Fibroblast of skin of right biceps (primary cell): Measurements from ENCODE around the gene NUBP2.

Experiments
- DNase-seq: peaks from one replicate; pipeline ENCODE4 v3.0.0-alpha.2; 2013

Gene NUBP2

DNA sequence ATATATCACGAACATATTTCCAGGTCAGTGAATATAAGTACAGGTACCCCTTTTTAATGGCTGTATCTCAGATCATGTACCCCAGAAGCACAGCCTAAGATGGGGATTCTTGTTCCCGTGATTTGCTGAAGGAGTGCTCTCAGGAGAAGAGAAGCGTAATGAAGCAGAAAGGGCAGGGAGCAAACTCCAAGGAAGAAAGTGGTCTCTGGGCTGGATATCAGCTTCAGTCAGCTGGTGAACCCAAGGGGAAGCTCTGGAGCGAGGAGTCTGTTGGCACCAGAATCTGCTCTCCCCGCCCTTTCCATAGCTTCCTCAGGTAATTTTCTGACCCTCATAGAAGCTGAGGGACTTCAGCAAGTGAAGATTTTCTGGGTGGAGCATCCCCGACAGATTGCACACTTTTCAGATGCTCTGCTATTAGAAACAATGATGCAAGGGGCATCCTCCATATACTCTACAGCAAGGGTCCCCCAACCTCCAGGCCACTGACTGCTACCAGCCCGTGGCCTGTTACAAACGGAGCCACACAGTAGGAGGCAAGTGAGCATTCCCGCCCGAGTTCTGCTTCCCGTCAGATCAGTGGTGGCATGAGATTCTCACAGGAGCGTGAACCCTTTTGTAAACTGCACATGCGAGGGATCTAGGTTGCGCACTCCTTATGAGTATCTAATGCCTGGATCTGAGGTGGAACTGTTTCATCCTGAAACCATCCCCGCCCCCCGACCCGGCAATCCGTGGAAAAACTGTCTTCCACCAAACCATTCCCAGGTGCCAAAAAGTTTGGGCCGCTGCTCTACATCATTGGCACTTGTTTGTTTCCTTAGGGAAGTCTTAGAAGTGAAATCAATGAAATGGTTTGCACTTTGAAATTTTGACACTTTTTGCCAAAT is 48.7 kb downstream of the NUBP2 start:
- no peak for DNase-seq

DNA sequence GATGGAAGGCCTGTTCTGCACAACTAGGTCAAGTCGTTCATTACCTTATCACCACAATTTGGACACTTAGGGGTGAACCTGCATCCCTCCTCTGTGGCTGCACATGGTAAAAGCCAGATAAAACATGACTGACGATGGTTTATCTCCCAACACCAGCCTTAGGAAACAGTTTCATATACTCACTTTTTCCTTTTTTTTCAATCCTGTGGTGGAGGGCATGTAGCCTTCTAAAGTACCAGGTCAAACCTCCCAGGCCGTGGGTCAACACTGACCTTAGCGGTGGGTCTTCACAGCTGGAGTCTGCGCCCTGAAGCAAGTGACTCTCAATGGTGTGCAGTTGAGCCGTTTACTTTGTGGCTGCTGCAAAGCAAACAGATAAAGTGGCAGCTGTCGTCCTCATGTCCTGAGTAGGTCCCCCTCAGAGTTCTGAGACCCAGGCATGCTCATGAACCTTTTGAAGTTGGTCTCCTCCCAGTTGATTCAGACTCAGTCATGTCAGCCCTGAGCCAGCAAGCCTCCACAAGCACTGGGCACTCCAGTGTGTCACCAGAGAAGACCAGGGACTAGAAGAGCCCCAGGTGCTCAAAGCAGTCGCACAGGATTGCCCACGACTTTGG is 50.2 kb downstream of the NUBP2 start:
- no peak for DNase-seq

DNA sequence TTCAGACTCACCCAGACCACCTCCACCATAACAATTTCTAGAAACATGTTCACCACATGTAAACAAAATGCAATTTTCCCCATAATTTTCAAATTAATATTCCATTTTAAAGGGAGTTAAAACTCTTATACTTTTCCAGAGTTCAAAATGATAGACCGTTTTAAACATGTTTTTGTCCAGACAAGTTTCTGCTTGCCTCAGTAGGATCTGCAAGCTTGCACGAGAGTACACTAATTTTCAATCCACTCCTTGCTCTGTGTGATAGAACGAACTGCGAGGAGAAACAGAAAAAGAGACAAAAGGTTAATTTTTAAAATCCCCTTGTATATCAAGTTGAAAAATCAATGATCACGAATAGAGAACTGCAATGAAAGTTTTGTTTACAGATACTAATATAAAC is 51.3 kb downstream of the NUBP2 start:
- no peak for DNase-seq
